Measurements from ENCODE around the gene ZNF775.

ZNF775 gene

DNA sequence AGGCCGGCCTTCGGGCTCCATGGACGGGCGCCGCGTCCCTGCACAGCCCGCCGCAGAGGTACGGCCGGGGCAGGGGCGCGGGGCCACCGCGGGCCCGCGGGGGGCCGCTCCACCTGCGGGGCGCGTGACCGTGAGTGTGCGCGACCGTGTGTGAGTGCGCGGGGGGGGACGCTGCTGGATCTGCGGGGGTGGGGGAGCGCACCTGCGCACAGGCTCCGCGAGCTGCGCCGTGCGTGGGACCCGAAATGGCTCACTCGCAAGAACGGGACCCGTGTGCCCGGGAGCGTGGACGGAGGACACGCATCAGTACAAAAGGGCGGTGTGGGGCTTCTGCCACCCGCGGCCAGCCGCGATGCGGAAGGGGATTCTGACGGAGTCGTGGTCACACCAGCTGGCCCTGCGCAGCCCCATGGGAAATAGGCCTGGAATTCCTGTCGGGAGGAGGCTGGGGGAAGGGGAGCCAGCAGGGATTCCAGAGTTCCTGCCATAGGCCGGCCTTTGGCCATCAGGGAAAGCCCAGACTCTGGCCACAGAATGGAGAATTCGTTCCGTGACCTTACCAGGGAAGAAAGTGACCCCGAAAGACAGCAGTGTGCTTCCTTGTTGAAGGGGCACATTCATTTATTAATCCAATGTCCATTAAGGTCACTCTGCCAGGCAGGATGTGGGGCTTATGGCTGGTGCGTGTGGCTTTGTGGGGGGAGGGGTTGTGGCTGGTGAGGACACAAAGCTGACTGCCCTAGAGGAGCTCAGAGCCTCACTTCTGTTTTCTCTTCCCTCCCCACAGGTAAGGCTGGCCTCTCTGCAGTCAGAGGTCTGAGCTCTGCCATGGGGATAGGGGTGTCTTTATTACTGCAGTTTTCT is 10.0 kb upstream of the ZNF775 start:
- DNase-seq (ENCODE audit: low spot score) = peak; percentile 87

DNA sequence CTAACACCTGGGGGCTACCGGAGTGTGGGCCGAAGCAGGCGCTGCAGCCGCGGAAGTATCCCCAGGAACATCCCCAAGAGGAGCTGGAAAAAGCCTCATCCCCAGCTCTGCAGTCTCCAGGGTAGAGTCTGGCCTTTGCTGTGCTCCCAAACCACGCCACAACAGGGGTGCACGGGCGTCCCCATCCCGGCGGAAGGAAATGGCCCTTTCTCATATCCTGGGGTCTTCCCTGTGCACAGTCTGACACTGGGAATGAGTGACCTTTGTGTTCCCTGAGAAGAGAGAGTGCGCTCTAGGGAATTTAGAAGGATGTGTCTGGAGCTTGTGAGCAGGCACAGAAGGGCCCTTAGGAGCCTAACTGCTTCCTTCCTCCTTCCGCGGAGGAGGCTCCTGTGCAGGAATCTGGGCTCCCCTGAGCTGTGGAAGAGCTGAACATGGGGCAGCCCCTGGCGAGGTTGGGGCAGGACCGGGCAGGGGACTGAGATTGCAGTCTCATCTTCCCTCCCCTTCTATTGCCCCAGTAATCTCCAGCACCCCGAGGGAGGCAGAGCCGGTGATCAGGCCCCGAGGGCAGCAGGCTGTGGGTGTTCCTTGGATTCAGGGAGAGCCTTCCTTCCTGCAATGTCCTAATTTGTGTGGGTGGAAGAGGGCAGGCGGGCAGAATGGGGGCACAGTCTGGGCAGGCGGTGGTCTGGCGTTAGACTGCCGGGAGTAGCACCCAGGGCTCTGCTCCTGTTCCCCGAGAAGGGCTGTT is 9.2 kb upstream of the ZNF775 start:
- DNase-seq (ENCODE audit: low spot score) = no peak

DNA sequence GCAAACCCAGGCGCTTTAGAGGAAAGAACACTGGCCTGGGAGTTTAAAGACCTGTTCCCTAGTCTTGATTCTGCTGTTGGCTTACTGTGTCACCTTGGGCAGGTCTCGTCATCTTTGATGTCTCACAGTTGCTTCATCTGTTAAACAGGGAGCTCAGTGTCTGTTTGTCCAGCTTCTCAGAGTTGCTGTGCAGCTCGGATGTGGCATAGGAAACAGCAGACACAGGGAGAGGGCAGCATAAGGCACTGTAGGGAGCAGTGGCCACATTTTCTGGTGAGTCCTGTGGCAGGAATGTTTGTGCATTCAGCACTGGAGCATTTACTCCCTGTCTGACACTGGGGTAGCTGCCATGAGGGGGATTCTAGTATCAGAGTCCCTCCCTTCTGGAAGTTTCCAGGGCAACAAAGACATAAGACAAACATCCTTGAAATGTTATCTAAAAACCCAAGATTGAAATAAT is 8.5 kb upstream of the ZNF775 start:
- no peak for DNase-seq (ENCODE audit: low spot score)

DNA sequence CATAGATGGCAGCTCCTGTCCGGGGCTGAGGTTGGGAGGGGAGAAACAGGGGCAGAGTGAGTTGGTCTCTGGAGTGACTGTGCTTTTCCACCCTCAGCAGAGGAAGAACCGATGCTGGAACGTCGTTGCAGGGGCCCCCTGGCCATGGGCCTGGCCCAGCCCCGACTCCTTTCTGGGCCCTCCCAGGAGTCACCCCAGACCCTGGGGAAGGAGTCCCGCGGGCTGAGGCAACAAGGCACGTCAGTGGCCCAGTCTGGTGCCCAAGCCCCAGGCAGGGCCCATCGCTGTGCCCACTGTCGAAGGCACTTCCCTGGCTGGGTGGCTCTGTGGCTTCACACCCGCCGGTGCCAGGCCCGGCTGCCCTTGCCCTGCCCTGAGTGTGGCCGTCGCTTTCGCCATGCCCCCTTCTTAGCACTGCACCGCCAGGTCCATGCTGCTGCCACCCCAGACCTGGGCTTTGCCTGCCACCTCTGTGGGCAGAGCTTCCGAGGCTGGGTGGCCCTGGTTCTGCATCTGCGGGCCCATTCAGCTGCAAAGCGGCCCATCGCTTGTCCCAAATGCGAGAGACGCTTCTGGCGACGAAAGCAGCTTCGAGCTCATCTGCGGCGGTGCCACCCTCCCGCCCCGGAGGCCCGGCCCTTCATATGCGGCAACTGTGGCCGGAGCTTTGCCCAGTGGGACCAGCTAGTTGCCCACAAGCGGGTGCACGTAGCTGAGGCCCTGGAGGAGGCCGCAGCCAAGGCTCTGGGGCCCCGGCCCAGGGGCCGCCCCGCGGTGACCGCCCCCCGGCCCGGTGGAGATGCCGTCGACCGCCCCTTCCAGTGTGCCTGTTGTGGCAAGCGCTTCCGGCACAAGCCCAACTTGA is 7.8 kb upstream of the ZNF775 start:
- no peak for DNase-seq (ENCODE audit: low spot score)

DNA sequence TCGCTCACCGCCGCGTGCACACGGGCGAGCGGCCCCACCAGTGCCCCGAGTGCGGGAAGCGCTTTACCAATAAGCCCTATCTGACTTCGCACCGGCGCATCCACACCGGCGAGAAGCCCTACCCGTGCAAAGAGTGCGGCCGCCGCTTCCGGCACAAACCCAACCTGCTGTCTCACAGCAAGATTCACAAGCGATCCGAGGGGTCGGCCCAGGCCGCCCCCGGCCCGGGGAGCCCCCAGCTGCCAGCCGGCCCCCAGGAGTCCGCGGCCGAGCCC is 7.2 kb upstream of the ZNF775 start:
- DNase-seq (ENCODE audit: low spot score) = no peak

DNA sequence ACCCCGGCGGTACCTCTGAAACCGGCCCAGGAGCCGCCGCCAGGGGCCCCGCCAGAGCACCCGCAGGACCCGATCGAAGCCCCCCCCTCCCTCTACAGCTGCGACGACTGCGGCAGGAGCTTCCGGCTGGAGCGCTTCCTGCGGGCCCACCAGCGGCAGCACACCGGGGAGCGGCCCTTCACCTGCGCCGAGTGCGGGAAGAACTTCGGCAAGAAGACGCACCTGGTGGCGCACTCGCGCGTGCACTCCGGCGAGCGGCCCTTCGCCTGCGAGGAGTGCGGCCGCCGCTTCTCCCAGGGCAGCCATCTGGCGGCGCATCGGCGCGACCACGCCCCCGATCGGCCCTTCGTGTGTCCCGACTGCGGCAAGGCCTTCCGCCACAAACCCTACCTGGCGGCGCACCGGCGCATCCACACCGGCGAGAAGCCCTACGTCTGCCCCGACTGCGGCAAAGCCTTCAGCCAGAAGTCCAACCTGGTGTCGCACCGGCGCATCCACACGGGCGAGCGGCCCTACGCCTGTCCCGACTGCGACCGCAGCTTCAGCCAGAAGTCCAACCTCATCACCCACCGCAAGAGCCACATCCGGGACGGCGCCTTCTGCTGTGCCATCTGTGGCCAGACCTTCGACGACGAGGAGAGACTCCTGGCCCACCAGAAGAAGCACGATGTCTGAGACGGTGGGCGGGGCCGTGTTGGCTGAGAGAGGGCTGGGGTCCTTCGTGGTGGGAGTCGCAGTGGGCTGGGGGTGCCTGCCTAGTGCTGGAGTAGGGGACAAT is 6.7 kb upstream of the ZNF775 start:
- no peak for DNase-seq (ENCODE audit: low spot score)

DNA sequence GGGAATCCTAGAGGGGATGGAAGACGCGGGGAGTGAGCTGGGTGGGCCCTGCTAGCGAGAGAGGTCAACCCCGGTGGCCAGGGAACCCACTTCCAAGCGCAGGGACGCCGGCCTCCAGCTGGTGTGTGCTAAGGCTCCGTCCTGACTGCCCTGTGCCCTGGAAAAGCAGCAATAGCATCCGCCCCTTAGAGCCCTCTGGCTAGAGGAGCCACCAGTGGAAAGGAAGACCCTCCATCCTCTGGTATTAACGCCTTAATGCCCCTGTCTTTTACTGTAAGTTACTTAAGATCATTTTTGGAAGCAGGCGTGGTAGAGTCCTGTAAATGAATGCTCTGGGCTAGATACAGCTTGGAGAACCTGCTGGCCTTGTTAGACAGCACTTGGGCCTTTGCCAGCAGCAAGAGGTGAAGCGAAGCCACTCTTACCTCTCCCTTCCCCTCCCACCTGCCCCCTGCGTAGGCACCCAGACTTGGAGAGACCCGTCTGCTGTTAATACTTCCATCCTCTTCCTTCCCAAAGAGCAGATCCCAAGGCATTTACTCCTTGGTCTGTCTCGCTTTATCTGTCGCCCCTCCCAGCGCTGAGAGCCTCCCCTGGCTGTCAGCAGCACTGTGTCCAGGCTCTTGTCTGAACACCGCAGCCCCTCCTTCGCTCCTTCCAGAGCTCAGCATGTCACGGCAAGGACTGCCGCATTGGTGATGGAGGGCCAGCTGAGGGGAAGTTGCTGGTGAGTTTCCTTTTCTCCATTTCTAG is 5.9 kb upstream of the ZNF775 start:
- DNase-seq (ENCODE audit: low spot score) = no peak

DNA sequence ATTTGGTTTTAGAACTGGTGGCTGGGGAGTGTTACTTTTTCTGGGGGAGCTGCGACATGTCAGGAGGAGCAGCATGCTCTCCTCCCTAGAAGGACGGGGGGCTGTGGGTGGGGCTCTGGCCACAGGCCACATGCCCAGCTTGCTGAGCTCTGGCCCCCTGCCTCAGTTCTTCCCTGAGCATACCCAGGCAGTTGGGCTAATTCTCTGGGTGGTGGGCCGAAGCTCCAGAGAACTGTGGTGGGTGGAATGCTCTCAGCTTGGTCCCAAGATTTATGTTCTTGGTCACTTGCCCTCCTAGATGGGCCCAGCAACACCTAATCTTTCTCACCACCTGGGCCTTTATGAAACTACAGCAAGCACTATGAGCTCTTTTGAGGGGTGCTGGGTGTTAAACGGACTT is 5.1 kb upstream of the ZNF775 start:
- no peak for DNase-seq (ENCODE audit: low spot score)

DNA sequence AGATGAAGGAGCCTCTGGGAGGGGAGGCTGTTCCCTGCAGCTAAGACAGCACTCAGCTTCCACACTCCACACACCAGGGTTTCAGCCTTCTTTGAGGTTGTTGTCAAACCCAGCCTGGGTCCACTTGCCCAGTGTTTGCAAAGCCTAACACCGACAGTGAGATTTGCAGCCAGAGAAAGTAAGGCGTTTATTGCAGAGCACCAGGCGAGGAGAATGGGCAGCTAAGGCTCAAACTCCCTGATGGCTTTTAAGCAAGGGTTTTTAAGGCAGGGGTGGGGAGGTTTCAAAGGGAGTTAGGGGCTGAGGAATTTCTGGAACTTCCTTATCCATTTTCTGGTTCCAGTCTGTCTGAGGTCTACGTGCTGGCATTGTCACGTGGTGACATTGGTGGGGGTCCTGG is 4.7 kb upstream of the ZNF775 start:
- DNase-seq (ENCODE audit: low spot score) = no peak

DNA sequence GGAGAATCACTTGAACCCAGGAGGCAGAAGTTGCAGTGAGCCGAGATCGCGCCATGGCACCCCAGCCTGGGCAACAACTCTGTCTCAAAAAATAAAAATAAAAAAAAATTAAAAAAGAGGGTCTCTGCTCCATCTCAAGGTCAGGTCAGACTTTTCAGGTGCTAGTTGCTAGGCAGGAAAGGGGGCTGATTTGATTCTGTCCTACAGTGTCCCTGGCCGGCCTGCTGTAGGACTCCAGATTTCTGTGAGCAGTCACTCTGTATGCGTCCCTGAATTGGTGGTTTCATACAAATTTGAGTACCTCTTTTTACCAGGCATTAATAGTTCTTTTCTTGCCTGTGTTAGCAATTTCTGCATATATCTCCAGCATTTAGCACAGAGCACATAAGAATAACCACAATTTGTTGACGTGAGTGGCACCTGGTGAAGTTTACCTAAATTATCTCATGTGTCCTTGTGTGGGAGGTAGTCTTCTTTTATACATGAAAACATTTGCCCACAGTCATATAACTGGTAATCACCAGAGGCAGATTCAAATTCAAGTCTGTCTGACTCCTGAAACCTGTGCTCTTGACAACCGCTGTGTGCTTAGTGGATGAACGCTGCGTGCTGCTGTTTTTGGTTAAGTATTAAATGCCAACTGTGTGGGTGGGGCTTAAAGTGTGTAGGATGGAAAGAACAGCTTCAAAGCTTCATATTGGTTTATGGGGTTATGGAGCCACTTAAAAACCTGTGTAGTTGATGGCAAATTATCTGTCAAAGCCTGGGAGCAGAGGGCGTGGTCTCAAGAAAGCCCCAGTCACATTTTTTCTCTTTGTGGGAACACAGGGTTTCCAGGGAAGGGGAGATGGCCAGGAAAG is 3.2 kb upstream of the ZNF775 start:
- no peak for DNase-seq (ENCODE audit: low spot score)

DNA sequence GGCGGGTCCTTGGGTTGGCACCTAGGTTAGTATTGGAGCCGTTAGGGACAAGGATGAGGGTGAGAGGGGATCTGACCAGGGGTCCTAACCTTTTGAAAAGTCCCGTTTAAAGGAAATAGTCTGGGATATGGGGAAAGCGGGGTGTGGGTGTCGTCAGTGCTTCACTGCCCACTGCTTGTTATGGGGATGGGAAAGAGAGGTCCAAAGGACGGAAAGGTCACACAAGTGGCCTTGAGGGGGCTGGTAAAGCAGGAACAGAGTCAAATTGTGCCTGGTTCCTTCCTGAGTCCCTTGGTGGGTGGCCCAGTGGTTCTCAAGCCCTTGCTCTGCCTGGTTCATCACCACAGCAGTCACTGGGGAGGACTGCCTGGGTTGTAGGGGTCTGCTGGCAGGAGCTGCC is 2.6 kb upstream of the ZNF775 start:
- DNase-seq (ENCODE audit: low spot score) = no peak

DNA sequence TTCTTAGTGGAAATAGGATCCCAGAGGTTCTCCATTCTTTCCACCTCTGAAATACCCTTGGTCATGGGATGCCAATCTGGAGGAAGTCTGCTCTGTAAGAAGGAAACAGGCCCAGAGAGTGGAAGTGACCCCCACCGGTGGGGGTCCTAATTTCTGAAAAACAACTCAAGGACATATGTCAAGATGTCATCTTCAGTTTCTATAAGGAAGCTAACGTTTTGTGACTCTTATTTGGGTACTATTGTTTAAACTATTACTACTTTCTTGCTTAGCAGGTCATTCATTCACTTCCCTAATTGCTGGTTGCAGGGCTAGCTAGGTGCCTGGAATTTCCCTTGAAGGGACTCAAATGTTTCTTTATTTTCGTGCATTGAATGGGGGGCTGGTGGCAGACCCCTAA is 1.9 kb upstream of the ZNF775 start:
- DNase-seq (ENCODE audit: low spot score) = no peak

DNA sequence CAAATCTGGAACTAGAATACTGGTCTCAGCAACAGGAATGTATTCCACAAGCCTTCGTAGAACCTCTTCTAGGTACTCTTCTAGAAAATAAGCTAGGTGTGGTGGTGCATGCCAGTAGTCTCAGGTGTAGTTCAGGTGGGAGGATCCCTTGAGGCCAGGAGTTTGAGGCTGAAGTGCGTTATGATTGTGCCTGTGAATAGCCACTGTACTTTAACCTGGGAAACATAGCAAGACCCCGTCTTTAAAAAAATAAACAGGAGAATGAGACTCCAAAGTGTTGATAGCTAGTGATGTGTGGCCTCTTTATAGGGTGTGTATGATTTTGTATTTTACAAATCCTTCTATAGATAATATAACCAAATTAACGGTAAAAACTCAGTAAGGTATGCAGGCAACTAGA is 1.5 kb upstream of the ZNF775 start:
- no peak for DNase-seq (ENCODE audit: low spot score)

DNA sequence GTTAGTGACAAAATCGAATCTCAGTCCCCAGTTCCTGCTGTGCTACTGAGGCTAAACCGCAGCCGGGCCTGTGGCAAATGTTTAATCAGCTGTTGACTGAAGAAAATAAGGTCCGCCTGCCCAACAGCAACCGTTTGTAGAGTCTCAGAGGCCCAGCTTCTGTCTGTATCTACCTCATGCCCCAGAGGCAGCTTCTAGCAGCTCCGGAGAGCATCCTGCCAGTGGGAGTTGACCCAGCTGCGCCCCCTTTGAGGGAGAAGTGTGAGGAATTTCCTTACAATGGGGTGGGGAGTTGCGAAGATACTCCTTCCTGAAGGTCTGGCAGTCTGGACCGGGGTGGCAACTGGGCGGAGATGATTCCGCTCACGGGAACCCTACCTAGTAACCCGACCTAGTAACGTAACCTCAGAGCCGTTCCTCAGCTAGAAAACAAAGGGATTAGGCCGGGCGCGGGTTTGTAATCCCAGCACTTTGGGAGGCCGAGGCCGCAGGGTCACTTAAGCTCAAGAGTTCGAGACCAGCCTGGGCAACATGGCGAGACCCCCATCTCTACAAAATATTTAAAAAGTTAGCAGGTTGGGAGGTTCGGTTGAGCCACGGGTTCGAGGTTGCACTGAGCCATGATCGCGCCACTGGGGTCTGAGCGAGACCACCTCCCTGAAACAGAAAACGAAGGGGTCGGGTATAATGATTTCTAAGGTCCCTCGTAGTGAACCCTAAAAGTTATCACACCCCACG is 846 bp upstream of the ZNF775 start:
- DNase-seq (ENCODE audit: low spot score) = peak; percentile 89

DNA sequence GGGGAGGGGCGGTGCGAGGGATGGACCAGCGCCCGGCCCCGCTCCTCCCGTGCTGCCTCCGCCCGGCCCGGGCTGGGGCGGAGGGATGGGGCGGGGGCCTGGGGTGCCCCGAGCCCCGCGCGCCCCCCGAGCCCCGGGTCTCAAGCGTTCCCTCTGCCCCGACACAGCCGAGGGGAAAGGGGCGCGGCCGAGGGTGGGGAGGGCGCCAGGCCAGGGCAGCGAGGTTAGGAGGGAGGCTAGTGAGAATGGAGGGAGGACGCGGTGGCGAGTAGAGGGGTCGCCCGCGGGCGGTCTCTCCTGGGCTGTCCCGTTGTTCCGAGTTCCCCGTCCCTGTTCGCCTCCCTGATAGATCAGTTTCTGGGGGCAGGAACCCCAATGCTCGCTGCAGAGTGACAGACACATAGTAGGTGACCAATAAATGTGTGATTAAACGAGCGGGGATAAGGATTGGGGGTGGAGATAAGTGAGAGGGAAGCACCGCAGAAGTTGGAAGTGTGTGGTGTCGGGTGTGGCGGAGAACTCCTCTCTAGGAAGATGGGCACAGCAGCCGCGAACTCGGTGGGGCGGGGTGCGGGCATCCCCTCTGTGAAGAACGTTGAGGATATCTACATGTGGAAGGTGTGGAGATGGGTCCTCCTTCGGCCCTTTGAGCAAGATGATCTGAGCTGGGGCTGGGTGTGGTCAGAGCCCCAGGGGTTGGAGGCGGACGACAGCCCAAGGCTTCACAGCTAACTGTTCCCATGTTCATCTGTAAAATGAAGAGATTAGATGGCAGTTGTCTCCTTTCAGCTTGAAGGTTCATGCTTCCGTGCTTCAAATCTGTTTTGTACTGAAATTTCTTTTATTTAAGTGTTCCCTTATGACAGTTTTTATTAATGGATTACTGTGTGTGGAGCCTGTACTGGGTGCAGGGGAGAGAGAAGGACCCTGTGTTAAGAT is 580 bp downstream of the ZNF775 start:
- DNase-seq (ENCODE audit: low spot score) = no peak

DNA sequence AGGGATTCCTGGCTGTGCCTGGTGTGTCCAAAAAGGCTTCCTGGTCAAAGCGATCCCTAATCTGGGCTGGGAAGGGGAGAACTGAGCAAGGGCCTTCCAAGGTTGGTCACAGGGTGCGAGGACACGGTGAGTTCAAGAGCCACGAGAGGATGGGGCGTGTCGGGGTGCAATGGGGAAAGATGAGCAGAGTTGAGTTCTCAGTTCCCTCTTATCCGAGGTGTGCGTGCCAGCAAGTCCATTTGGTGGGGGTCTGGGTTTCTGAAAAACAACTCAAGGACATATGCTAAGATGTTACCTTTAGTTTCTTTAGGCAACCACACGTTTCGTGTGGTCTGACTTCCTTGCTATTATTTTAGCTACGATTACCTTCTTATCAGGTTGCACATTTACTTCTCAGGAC is 1.3 kb downstream of the ZNF775 start:
- DNase-seq (ENCODE audit: low spot score) = no peak

DNA sequence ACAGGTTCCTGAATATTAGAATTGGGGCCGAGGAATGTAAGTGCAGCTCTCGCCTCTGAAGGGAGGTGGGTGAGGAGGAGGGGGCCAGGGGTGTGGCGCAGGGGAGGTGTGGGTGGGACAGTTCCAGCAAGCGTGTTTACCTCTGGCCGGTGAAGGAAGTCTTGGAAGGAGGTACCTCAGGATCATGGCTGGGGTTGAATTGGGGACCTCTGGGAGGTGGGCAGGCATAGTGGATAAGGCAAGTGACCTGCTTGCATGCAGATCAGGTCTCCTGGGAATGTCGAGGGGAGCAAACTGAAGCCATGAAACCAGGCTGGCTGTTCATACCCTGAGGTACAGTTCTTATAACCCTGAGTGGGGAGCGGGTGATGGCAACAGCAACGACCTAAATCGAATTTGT is 2.0 kb downstream of the ZNF775 start:
- peak; percentile 40 for DNase-seq (ENCODE audit: low spot score)

DNA sequence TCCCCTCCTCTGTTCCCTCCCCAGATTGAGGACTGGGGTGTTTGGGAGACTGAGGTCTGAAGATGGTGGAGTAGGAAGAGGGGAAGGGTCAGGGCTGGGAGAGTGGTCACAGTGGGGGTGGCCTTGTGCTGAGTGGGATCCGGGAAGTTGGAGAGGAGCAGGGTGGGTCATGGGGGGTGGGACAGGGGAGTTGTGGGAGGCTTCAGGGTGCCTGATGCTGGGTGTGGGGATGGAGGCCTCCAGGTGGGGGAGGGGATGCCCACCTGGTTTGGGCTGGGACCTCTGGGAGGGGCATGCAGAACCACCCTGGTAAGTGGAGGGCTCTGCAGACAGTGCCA is 2.6 kb downstream of the ZNF775 start:
- no peak for DNase-seq (ENCODE audit: low spot score)
